NCI-H510A (cell line): ENCODE data around the gene SAMD1.
"Not testable (repeated sequence)": the region's sequence is repeated elsewhere in the genome, so short reads cannot be mapped to it uniquely, and the experiment has no call there.

Experiments
- DNase-seq: peaks from one replicate; lab custom pipeline; 2025; lab: John Stamatoyannopoulos, UW

The SAMD1 gene

DNA sequence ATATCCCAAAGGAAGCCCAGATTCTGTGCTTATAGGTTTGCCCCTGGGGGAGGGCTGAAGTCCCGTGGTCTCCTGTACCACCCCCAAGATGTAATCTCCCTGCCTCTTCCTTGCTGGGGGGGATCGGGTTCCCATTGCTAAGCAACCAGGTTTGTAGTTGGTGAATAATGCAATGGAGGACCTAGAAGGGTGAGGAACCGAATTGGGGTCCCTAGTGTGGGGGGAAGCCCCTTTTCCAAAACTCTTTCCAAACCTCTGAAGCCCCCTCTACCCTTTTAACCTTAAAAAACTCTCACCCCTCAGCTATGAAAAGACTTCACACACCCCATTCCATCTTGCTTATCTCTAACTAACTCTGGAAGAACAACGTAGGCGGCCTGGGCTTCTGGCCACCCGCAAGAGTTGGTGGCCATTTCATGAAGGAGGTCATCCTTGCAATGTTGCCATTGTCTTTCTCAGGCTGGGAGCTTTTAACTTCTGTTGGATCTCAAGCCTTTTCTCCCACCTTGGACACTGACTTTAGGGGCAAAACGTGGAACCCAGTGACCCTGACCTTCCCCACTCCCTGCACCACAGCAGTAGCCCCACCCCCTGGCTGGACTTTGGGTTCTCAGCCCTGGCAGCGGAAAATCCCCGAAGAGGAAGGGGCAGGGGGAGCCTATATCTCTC lies 29.3 kb downstream of the SAMD1 start:
- no peak for DNase-seq

DNA sequence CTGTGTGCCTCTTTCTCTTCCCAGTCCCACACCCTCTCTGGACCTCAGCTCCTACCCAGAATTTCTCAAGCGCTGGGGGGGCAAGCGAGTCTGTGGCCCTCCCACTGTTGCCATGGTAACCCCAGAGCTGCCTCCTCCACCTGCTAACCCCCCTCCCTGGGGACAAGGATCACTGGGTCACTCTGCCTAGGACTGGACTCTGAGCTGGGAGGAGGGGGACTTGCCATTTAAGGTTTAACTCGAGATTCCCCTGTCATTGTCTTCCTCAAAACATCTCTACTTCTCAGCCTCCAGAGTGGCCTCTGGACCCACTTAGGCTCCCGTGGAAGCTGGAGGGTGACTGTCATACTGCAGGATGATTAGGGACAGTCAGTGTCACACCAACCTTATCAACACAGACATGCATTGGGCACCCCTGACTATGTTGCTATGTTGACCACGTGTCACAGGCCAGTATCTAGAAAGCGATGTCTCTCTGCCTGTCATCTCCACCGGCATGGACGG lies 30.8 kb downstream of the SAMD1 start:
- no peak for DNase-seq

DNA sequence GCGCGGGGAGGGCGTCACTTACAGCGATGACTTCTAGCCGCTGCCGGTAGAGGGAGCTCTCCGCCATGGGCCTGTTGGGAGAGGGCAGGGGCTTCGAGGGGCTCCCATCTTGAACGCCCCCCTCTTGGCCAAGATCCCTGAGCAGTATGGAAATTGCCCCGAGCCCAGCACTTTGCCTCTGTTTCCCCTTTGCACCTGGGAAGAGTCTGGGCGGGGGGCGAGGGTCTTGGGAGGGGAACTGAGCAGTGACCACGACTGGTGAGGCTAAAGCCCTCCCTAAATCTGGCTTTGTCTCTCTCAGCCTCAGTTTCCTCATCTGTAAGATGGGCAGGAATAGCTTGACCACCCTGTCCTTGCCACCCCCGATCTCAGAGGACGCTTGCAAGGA lies 31.5 kb downstream of the SAMD1 start:
- DNase-seq = no peak

DNA sequence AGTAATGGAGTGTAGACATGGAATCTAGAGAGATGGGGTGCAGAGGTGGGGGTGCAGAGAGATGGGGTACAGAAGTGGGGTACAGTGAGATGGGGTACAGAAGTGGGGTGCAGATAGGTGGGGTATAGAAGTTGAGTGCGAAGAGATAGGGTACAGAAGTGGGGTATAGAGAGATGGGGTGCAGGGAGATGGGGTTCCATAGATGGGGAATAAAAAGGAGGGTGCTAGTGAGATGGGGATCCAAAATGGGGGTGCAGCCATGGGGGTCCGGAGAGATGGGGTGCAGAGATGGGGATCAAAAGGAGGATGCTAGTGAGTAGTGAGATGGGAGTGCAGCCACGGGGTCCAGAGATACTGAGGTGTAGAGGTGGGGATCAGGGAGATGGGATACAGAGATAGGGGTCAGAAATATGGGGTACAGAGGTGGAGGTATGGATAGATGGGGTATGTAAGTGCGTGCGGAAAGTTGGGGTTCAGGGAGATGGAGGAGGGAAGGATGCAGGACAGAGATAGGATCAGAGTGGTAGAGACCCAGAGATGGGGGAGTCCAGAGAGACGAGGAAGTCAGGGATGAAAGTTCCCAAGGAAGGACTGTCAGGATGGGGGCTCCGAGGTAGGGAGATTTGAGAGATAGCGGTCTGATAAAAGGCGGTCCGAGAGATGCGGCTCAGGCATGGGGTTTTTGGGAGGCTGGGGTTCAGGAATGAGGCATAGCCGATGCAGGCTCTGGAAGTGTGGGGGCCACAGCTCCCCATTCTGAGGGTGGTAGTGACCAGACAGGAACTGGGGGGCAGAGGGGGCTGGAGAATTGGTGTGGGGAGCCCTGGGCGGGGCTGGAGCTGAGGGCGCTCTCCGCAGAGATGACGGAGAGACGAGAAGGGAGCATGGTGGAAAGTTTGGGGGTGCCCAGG lies 32.1 kb downstream of the SAMD1 start:
- DNase-seq = no peak

DNA sequence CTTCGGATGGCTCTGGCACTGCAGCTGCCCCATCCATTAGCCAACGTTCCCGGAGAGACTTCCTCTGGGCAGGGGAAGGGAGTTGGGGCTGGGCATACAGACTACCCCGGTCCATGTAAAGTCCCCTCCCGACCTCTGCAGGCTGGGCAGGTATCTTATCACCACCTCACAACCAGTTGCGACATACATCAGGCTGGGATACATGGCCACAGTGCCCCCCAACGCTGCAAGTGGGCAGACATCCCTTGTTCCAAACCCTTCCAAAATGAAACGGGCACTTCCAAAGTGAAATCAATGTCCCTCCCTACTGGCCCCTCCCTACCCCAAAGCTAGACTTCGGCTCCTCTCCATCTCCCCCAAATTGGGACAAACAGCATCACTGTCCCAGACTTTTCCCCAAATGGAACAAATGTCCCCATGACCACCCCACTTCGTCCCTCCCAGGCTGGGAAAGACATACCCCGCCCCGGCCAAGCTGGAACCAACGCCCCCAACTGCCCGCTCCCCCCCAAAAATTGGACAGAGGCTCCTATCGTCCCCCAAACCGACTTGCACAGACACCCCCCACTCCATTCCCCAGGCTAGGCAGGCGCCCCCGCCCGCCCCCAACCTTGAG lies 33.7 kb downstream of the SAMD1 start:
- no peak for DNase-seq

DNA sequence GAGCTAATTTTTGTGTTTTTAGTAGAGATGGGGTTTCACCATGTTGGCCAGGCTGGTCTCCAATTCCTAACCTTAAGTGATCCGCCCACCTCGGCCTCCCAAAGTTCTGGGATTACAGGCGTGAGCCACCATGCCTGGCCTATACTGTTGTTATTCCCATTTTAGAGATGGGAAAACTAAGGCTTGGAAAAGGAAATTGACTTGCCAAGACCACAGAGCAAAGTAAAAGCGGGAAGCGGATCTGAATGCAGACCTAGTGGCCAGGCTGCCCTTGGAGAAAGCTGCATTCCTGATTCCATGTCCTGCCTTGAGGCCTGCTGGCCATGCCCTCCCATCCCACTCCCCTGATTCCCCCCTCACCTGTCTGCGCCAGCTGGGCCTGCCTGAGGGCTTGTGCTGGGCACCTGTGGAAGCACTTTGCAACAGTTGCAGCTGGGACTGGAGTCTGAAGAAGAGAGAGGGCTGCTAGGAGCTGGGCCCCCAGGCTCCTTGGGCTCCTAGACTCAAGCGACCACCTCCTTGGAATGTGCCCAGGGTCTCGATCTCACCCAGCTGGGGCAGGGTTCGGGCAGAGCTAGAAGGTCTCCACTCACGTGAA lies 34.4 kb downstream of the SAMD1 start:
- DNase-seq = no peak

DNA sequence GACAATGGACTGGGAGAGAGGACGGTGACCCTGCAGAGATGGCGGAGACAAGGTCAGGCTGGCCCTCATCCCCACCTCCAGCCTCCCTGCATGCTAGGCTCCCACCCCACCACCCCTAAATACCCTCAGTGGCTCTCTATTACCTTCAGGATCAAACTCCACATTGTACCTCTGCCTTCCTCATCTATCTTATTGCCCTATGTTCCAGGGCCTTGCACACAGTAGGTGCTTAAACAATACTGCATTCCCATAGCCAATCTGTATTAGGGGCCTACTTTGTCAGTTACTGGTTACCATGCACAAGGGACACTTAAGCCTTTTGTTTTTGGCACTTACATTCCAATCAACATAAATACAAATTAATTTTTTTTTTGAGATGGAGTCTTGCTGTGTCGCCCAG lies 35.2 kb downstream of the SAMD1 start:
- DNase-seq = no peak

DNA sequence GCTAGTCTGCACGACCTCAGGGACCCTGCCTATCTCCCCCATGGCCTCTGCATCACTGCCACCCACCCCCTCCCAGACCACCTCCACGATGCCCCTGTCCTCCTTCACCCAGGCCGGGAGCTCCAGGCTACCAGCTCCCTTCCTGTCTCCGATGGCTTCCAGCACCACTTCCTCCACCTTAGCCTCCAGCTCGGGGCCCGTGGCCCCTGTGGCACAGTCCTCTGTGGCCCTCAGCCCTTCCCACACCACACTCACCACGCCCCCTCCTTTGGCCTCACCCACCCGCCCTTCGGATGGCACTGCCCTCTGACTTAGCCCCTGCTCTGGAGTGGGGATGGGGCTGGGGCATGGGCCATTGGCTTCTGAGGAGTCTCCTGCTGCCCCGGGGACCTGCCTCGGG lies 35.8 kb downstream of the SAMD1 start:
- DNase-seq = no peak

DNA sequence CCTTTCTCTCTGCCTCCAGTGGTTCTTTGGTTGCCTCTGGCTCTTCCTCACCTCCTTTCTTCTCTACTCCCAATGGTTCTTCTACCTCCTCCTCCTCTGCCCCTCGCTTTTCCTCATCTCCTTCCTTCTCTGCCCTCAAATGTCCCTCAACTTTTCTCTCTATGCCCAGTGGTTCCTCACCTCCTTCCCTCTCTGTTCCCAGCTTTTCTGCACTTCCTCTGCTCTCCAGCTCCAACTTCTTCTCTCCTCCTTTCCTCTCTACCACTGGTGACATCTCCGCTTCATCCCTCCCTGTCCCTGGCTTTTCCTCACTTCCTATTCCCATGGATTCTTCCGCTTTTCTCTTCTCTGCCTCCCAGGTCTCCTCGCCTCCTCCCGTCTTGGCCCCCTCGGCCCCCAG lies 36.5 kb downstream of the SAMD1 start:
- no peak for DNase-seq

DNA sequence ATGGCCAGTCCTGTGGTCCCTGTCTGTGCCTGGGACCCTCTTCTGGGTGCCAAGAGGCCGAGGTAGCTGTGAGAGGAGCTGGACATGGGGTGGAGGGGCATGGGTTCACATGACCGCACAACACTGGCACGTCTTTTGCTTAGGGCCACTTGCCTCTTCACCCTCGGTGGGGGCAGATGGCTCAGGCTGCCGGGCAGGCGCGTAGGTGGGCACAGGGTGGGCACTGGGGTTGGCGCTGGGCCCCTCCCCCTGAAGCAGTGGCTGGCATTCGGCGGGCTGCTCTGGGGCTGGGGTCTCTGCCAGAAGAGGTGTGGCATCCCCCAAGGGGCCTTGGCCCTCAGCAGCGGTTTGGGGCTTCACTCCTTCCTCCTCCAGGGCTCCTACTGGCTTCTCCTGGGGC lies 37.1 kb downstream of the SAMD1 start:
- no peak for DNase-seq

DNA sequence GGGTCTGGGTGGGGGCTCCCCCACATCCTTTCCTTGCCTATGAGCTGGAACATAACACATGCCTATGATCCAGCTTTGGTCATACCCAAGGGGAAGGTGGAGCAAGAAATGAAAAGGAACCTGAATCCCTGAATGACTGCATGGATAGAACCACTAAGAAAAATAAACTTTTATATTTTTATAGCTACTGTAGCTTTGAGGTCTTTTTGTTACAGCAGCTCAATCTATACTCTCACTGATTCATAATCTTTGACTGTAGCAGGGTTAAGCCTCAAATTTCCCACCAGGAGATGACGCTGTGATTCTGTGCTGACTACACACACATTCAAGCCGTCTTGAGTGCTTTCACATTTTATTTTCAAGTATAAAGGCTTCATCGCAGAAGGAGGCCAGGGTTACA lies 37.5 kb downstream of the SAMD1 start:
- no peak for DNase-seq

DNA sequence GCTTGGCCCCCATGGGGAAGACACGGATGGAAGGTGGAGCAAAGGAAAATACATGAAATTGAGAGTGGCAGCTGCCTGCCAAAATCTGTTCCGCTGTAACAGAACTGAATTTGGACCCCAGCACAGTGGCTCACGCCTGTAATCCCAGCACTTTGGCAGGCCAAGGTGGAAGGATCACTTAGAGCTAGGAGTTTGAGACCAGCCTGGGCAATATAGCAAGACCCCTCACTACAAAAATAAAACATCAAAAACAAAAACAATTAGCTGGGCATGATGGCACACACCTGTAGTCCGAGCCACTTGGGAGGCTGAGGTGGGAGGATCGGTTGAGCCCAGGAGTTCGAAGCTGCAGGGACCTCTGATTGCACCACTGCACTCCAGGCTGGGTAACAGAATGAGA lies 38.1 kb downstream of the SAMD1 start:
- DNase-seq = no peak

DNA sequence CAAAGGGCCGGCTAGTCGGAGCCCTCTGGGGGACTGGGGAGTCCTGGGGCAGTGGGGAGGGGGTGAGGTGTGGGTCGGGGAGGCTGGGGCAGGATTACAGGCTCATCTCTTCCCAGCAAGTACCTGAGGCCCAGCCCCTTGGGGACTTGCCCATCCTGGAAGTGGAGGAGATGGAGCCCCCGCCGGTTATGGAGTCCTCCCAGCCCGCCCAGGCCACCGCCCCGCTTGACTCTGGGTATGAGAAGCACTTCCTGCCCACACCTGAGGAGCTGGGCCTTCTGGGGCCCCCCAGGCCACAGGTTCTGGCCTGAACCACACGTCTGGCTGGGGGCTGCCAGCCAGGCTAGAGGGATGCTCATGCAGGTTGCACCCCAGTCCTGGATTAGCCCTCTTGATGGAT lies 38.6 kb downstream of the SAMD1 start:
- no peak for DNase-seq

DNA sequence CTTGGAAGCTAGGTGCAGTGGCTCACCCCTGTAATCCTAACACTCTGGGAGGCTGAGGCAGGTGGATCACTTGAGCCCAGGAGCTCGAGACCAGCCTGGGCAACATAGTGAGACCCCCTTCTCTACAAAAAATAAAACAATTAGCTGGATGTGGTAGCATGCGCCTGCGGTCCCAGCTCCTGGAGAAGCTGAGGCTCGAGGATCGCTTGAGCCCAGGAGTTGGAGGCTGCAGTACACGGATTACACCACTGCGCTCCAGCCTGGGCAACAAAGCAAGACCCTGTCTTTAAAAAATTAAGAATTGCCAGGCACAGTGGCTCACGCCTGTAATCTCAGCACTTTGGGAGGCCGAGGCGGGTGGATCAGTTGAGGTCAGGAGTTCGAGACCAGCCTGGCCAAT lies 39.6 kb downstream of the SAMD1 start:
- not testable (repeated sequence) for DNase-seq

DNA sequence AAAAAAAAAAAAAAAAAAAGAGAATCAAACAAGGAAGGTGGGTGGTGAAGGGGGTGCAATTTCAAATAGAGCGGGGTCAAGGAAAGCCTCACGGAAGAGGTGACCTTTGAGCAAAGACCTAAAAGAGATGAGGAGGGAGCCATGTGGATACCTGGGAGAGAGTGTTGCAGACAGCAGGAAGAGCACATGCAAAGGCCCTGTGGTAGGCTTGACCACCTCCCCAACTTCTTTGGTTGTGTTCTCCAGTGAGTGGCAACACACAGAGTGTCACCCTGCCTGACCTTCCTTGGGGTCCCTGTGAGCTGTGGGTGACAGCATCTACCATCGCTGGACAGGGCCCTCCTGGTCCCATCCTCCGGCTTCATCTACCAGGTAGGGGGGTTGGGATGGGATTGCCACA lies 40.0 kb downstream of the SAMD1 start:
- no peak for DNase-seq

DNA sequence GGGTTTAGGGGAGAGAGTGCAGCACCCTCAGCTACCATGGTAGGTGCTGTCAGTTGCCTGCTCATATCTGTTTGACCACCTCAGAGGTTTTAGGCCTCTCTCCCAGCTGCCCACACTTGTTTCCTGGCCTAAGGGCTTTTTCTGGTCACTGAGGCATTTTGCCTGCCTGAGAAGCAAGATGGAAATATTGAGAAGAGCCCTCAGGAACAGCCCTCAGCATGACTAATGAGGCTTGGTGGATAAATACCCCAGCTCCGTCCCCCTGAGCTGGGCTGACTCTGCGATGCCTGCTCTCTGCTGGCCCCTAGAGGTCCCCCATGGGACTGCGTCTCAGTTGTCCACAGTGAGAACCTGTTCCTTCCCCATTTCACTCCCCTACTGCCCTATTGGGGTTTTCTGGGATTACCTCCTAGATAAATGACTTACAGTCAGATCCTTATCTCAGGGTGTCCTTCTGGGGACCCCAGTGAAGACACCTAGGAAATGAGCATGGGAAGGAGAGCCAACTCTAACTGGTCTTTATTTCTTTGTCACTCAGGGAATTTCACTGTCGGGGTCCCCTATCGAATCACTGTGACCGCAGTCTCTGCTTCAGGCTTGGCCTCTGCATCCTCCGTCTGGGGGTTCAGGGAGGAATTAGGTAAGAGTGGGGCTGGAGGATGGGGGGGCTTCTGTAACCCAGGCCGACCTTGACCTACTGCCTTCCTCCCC lies 42.0 kb downstream of the SAMD1 start:
- DNase-seq = no peak

DNA sequence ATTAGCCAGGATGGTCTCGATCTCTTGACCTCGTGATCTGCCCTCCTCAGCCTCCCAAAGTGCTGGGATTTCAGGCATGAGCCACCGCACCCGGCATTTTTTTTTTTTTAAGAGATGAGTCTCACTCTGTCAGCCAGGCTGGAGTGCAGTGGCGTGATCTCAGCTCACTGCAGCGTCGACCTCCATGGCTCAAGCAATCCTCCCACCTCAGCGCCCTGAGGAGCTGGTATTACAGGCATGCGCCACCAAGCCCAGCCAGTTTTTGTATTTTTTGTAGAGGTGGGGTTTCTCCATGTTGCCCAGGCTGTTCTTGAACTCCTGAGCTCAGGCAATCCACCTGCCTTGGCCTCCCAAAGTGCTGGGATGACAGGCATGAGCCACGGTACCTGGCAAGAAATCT lies 42.7 kb downstream of the SAMD1 start:
- not testable (repeated sequence) for DNase-seq

DNA sequence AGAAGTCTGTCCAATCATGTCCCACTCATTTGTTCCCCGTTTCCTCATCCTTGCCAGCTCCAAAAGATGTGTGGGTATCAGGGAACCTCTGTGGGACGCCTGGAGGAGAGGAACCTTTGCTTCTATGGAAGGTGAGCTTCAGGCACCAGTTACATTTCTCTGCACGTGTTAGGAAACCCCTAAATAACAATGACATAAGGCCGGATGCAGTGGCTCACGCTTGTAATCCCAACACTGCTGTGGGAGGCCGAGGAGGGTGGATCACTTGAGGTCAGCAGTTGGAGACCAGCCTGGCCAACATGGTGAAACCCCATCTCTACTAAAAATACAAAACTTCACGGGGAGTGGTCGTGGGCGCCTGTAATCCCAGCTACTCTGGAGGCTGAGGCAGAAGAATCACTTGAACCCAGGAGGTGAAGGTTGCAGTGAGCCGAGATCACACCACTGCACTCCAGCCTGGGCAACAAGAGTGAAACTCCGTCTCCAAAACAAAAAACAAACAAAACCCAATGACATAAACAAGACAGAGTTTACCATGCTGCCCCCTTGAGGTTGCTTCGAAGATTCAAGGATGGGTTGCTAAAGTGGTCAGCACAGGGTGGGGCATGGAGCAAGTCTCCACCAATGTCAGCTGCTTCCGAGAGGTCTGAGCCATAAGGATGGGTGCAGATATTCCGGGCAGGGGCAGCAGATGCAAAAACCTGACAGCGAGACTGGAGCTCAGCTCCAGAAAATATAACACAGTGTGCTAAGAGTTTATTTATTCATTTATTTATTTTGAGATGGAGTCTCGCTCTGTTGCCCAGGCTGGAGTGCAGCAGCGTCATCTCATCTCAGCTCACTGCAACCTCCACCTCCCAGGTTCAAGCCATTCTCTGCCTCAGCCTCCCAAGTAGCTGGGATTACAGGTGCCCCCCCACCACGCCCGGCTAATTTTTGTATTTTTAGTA lies 47.6 kb downstream of the SAMD1 start:
- DNase-seq = peak; percentile 33

DNA sequence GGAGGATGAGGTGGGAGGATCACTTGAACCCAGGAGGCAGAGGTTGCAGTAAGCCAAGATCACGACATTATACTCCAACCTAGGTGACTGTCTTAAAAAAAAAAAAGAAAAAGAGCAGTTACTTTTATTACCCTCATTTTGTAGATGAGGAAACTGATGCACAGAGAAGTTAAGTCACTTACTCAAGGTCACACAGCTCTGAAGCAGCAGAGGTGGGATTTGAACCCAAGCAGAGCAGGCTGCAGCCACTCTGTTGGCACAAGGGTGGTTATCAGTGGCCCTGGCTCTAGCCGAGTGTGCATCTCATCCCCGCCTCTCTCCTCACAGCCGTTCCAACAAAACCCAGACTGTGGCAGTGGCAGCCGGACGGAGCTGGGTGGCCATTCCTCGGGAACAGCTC lies 51.4 kb downstream of the SAMD1 start:
- no peak for DNase-seq
